KOPT-K1 (cell line): ENCODE measurements around the gene TRIM37.
"Not testable (repeated sequence)": the region's sequence is repeated elsewhere in the genome, so short reads cannot be mapped to it uniquely, and the experiment has no call there.

Experiments used
- H3K27ac ChIP-seq: fragments of 200-600 bp; sonication (generic); 2 replicates; pipeline ENCODE4 v1.5.1; 2016; ENCODE audit warnings: antibody characterized with exemption, mild to moderate bottlenecking, low read depth, low read length; ENCODE audit not compliant: poor library complexity, severe bottlenecking
- H3K36me3 ChIP-seq: fragments of 200-600 bp; sonication (generic); 2 replicates; pipeline ENCODE4 v1.5.1; 2017; ENCODE audit warnings: antibody characterized with exemption, mild to moderate bottlenecking, low read length, moderate library complexity; ENCODE audit not compliant: insufficient read depth
- H3K9me3 ChIP-seq: fragments of 200-600 bp; sonication (generic); 2 replicates; pipeline ENCODE4 v1.5.1; 2017; ENCODE audit warnings: antibody characterized with exemption, low read length, mild to moderate bottlenecking; ENCODE audit not compliant: insufficient read depth, poor library complexity, severe bottlenecking

TRIM37 gene, protein sequence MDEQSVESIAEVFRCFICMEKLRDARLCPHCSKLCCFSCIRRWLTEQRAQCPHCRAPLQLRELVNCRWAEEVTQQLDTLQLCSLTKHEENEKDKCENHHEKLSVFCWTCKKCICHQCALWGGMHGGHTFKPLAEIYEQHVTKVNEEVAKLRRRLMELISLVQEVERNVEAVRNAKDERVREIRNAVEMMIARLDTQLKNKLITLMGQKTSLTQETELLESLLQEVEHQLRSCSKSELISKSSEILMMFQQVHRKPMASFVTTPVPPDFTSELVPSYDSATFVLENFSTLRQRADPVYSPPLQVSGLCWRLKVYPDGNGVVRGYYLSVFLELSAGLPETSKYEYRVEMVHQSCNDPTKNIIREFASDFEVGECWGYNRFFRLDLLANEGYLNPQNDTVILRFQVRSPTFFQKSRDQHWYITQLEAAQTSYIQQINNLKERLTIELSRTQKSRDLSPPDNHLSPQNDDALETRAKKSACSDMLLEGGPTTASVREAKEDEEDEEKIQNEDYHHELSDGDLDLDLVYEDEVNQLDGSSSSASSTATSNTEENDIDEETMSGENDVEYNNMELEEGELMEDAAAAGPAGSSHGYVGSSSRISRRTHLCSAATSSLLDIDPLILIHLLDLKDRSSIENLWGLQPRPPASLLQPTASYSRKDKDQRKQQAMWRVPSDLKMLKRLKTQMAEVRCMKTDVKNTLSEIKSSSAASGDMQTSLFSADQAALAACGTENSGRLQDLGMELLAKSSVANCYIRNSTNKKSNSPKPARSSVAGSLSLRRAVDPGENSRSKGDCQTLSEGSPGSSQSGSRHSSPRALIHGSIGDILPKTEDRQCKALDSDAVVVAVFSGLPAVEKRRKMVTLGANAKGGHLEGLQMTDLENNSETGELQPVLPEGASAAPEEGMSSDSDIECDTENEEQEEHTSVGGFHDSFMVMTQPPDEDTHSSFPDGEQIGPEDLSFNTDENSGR

DNA sequence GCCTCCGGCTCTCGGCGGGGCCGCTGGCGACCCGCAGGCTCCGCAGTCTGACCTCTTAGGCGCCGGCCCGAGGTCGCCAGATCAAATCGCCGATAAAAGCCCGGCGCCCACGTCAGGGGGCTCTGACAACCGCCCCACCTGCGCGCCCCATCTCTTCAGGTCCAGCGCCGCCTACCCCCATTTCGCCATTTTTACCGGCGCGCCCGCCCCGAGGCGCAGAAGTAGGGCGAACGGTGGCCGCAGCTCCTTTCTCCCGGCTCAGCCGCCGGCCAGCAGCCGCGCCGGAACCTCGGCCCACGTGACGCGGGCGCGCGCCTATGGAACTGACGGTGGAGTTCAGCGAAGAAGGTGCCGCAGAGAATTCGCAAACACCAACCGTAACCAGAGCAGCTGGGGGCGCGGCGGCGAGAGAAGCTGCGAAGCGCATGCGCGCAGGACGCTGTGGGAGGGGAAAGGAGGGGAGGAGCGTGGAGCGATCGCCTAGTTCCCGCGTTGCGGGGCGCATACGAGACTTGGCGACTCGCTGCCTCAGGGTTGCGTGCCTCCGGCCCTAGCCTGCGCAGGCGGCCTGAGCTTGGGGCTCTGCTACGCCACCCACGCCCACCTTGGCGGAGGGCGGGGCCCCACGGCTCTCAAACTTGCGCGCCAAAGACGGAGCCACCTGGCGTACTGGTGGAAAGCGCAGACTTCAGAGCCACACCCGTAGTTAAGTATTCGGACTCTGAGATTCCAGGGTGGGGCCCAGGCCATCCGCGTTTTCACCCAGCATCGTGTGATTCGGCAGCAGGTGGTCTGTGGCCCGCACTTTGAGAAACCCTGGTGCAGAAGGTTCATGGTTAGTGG is at the start of gene TRIM37:
Gene TRIM37 (minus strand): TSS at position 418 of the 843 bp plus-strand sequence. CDS start 419 bp downstream, outside the sequence.
- peak within 1 kb of the TSS; percentile 82 for H3K27ac ChIP-seq
- no peaks in the 10 kb centered on the region for H3K9me3 ChIP-seq
- H3K36me3 ChIP-seq, result peaks cover 65% of the 10 kb centered on the region

DNA sequence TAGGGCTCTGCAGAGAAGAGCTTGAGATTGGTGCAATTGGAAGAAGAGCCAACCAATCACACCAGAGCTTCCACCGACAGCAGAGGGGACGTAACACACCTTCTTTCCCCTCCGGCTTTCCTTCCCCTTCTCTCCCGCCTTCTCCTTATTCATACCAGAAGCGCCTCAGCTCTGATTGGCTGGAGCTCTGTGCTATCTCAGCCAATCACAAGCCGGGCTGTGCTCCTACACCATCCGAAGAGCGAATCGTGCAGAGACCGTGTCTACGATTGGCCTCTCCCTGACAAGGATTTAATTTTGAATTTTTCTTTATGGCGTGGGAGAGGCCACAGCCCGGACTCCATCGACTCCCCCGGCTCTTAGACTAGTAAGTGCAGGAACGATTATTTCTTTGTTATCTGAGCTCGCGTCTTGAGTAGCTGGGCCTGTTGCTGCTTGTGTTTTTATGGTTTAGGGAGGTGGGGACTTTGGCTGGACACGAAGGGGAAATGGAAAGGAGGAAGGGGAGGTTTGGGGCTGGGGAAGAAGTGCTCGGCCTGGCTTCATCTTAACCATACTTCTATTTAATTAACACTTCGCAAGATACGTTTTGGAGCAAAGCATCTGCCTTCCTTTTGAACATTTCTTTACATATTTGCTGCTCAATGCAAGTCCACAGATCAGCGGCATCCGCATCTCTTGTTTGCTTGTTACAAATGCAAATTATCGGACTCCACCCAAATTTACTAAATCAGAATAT is 48.9 kb upstream of the TRIM37 start, which contains the start of gene PRR11:
Gene PRR11 (plus strand): TSS at position 308 of the 739 bp plus-strand sequence. CDS start 14,007 bp downstream, outside the sequence.
- H3K27ac ChIP-seq, result peak within 1 kb of the TSS; percentile 98
- H3K9me3 ChIP-seq, result no peaks in the 10 kb centered on the region
- peaks cover 16% of the 10 kb centered on the region for H3K36me3 ChIP-seq

DNA sequence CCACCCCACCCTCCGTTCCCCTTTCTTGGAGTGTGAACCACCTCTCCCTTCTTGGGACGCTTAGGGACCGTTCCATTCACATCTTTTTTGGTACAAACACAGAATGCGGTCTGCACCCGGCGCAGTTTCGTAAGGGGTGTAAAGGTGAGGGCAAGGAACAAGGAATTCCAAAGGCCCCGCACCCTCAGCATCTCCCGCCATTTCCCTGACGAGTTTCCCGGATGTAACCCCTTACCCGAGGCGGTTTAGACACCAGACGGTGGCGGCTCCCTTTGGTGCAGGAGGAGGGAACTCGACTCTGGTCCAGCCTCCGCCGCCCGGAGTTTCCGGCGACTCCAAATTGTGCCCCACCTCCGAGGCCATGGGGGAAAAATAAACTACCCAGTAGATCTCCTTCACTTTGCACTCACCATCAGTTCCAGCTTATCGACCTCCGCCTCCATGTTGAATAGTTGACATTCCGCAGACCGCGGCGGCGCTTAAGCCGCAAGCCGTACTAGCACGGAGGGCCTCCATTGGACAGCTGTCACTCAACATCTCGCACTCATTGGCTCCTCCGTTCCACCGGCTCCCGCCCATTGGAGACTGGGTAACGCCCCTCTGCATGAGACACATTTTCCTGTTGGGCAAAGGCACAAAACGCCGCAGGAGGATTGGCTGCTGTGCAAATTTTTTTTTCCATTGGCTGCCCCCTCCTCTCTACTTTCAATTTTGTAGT is 48.2 kb upstream of the TRIM37 start, which contains the start of gene SKA2:
Gene SKA2 (minus strand): TSS at position 466 of the 718 bp plus-strand sequence. CDS start 23 bp downstream, at position 443.
- H3K9me3 ChIP-seq, result no peaks in the 10 kb centered on the region
- H3K36me3 ChIP-seq, result peaks cover 16% of the 10 kb centered on the region; the same call in 1 of the 2 replicates
- peak within 1 kb of the TSS; percentile 98 for H3K27ac ChIP-seq

DNA sequence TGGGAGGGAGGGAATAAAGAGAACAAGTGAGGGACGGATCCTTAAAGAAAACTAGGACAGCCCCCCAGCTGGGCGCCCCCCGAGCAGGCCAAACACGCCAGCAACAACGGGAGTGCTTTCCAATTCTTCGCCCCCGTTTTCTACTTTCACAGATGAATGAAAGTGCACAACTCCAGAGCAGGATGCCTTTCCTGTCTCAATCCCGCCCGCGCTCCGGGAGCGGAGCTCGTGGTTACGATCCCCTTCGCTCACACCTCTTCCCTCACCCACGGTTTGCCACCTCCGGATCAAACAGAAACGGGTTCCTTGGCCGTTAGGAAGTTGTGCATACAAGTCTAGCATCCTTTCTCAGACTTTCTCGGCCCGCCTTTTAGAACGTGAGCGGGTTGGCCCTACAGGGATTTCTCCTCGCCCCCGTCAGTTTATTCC is 47.6 kb upstream of the TRIM37 start:
- Histone ChIP-seq H3K9me3 (no peaks in the 10 kb centered on the region), H3K36me3 (peaks cover 16% of the 10 kb centered on the region), H3K27ac (peak overlapping the region; percentile 98)

DNA sequence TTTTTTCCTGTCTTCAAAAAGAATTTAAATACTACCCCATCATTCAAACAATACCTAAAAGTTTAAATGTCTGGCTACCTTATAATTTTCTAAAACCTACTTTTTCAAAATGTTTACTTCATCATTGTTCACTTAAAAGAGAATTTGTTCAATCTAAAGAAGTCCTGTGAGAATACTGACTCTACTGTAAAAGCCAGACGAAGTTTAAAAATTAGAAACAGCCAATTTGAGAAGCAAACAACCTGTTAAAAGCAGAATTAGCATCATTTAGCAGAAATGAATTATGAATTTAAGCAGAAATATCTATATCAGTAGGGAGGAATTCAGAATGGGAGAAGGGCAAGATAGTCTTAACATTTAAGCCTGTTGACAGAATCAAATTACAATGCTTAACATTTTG is 46.2 kb upstream of the TRIM37 start:
- Histone ChIP-seq H3K9me3 (no peaks in the 10 kb centered on the region), H3K36me3 (peaks cover 24% of the 10 kb centered on the region), H3K27ac (peak overlapping the region; percentile 98)

DNA sequence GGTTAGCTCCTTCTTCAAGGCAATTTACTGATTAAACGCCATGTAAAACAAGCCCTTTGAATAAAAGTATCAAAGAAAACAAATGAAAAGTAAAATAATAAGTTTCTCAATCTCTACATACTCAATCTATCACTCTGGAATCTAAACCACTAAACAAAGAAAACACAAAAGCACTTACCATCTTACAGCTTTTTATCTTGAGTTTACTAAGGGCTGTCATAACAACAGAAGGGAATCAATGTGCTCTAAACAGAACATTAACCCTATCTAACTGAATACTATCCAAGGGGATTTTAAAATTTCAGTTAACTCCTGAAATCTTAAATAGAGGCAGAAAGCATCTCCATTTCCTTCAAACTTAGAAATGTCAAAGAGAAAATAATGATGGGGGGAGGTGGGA is 44.9 kb upstream of the TRIM37 start:
- Histone ChIP-seq H3K9me3 (no peaks in the 10 kb centered on the region), H3K36me3 (peaks cover 23% of the 10 kb centered on the region), H3K27ac (peak overlapping the region; percentile 32)

DNA sequence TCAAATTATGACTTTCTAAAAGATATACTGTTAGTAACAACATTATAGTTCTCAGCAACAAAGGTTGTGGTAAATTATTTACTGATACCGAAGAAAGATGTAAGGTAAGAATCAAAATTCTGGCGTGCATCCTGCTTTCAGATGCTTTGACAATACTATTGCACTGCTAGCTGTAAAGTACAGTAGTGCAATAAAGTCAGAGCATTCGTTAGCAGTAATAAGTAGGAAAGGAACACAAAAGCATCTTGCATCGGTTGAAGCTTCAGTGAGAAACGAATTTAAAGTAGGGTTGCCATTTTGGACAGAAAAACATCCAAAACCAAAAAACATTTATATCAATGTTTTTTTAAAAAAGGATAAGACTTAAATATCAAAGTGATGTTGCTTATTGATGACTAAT is 44.3 kb upstream of the TRIM37 start:
- no peaks in the 10 kb centered on the region for H3K9me3 ChIP-seq
- H3K27ac ChIP-seq, result peak overlapping the region; percentile 32
- peaks cover 23% of the 10 kb centered on the region for H3K36me3 ChIP-seq

DNA sequence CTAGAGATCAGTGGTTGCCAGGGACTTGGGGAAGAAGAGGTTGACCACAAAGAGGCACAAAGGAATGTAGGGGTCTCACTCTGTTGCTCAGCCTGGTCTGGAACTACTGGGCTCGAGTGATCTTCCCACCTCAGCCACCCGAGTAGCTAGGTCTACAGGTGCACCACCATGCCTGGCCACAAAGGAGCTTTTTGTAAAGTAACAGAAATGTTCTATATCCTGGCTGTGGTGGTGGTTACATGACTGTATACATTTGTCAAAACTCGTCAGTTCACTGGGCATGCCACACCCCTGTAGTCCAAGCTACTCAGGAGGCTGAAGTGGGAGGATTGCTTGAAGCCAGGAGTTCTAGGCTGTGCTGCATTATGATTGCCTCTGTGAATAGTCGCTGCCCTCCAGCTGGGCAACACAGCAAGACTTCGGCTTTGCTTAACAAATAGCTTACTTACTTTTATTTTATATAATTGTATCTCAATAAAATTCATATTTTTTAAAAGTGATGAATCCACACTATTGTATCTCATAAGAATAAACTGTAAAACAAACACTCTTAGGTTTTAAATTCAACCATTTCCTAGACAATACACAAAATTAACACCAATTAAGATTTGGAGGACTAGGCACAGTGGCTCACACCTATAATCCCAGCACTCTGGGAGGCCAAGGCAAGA is 43.3 kb upstream of the TRIM37 start:
- H3K9me3 ChIP-seq, result no peaks in the 10 kb centered on the region
- peaks cover 33% of the 10 kb centered on the region for H3K36me3 ChIP-seq
- peak overlapping the region; percentile 32 for H3K27ac ChIP-seq

DNA sequence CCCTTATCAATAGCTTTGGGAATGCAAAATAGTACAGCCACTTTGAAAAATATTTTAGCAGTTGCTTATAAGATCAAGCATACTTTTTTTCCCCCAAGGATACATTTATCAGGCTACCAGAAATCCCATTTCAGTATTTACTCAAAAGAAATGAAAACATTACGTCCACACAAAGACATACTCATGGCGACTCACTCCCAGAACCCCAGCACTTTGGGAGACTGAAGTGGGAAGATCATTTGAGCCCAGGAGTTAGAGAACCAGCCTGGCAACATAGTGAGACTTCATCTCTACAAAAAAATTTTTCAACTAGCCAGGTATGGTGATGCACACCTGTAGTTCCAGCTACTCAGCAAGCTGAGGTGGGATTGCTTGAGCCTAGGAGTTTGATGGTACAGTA is 42.4 kb upstream of the TRIM37 start:
- Histone ChIP-seq H3K27ac (peak overlapping the region; percentile 25), H3K9me3 (no peaks in the 10 kb centered on the region), H3K36me3 (peaks cover 42% of the 10 kb centered on the region)

DNA sequence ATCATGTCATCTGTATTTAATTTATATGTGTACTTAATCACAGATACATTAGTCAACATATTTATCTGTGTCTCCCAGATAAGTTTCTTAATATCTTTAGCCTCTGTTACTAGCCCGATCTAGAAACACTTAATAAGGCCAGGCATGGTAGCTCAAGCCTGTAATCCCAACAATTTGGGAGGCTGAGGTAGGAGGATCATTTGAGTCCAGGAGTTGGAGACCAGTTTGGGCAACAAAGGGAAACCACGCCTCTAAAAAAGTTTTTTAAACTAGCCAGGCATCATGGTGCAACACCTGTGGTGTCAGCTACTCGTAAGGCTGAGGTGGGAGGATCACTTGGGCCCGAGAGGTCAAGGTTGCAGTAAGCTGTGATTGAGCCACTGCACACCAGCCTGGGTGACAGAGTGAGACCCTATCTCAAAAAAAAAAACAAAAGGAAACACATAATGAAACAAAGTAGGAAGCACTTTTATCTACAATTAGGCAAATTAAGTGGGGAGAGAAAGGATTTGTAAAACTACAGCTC is 39.0 kb upstream of the TRIM37 start:
- peaks cover 62% of the 10 kb centered on the region for H3K36me3 ChIP-seq
- H3K27ac ChIP-seq, result no peak overlapping the region
- no peaks in the 10 kb centered on the region for H3K9me3 ChIP-seq

DNA sequence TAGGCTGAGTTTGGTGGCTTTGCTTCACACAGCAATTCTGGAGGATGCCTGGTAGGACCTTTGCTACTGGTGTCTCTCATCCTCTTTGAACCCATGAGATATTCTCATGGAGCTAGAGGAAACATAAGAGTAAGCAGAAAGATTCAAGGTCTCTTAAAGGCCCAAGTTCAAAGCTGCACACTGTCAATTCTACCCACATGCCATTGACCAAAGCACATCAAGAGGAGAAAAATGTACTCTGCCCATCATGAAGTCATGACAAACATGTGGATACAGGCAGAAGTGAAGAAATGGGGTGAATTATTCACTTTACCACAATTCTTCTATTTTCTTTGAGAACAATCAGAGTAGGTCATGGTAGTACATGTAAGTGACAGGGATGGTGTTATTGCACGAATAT is 35.2 kb upstream of the TRIM37 start:
- H3K27ac ChIP-seq, result no peak overlapping the region
- H3K9me3 ChIP-seq, result no peaks in the 10 kb centered on the region
- peaks cover 57% of the 10 kb centered on the region for H3K36me3 ChIP-seq

DNA sequence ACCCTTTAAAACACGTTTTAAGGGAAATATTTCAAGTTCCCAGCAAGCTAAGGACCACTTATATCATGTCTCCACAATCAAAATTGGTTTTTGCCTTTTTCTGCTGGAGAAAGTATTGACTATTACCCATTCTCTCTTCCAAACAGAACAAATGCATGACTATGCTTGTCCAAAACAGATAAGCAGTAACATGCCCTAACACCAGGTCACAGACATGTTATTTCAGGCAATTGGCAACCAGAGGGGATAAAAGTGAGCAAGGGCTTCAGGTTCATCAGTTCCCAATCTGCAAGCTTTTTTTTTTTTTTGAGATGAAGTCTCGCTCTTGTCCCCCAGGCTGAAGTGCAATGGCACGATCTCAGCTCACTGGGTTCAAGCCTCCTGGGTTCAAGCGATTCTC is 33.3 kb upstream of the TRIM37 start:
- peaks cover 54% of the 10 kb centered on the region for H3K36me3 ChIP-seq
- no peak overlapping the region for H3K27ac ChIP-seq
- no peaks in the 10 kb centered on the region for H3K9me3 ChIP-seq

DNA sequence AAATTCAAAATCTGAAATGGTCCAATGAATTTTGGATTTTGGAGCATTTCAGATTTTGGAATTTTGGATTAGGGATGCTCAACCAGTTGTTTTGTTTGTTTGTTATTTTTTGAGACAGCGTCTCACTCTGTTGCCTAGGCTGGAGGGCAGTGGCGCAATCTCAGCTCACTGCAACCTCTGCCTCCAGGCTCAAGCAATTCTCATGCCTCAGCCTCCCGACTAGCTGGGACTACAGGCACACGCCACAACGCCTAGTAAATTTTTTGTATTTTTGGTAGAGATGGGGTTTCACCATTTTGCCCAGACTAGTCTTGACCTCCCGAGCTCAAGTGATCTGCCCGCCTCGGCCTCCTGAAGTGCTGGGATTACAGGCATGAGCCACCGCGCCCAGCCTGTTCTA is 31.7 kb upstream of the TRIM37 start:
- peaks cover 45% of the 10 kb centered on the region for H3K36me3 ChIP-seq
- not testable (repeated sequence) for H3K27ac ChIP-seq, H3K9me3 ChIP-seq
